ENCODE results near the gene AGAP1. TPM values are rescaled to one million over a fixed set of nuclear protein-coding genes. Genes with fewer than 3 reads are reported as not detected.

Gene AGAP1
- total RNA-seq, 1 donor from 2014 or later = 44.0 TPM

GRCh38 chr2:235894839-235895238, 401.0 kb downstream of the AGAP1 start:
- peaks cover 9% of the 10 kb centered on the region for H3K9me3 Mint-ChIP-seq
- H3K4me1 Mint-ChIP-seq = no peaks in the 10 kb centered on the region
- peaks cover 30% of the 10 kb centered on the region for H3K36me3 Mint-ChIP-seq
- no peak for TF ChIP-seq CTCF (IDR thresholded peaks at IDR 0.05; ENCODE audit: unreplicated experiment)
- no peak overlapping the region for H3K4me3 Mint-ChIP-seq
- no peaks in the 10 kb centered on the region for H3K27me3 Mint-ChIP-seq (ENCODE audit: low read depth)
- no peak for DNase-seq (ENCODE audit: low spot score in 2 of 2, unreplicated experiment in 2 of 2)
- H3K27ac Mint-ChIP-seq = no peak overlapping the region

- TF ChIP-seq CTCF (IDR thresholded peaks at IDR 0.05; ENCODE audit: unreplicated experiment) = no peak
- Mint-ChIP-seq H3K27ac (no peak overlapping the region), H3K4me1 (no peaks in the 10 kb centered on the region), H3K4me3 (no peak overlapping the region), H3K36me3 (peaks cover 30% of the 10 kb centered on the region), H3K9me3 (peaks cover 9% of the 10 kb centered on the region), H3K27me3 (ENCODE audit: low read depth) (no peaks in the 10 kb centered on the region)
- DNase-seq (ENCODE audit: low spot score in 2 of 2, unreplicated experiment in 2 of 2) = no peak
These were observed 402.2 kb downstream of the AGAP1 start for GRCh38 chr2:235896061-235896460.

- Mint-ChIP-seq H3K4me3 (no peak overlapping the region), H3K36me3 (peaks cover 29% of the 10 kb centered on the region), H3K9me3 (peaks cover 9% of the 10 kb centered on the region)
These were observed 404.1 kb downstream of the AGAP1 start for GRCh38 chr2:235897992-235898391.

DNA sequence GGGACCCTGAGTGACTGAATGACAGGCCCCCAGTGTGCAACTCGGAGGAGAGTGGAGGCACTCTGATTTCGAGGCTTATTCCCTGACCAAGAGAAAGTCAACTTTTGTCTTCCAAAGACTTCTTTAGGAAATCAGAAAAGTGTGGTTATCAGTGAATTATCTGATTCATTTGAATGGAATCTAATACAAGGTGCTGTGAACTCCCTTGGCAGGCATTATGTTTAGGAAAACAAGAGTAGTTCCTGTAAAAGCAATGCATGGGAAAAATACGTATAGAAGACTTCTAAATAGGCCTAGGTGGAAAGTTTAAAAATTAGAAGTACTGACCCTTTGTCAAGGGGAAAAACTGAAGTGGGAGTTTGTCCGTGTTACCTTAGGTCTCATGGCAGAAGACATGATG, 404.9 kb downstream of the AGAP1 start:
- H3K4me1 Mint-ChIP-seq = no peaks in the 10 kb centered on the region
- no peaks in the 10 kb centered on the region for H3K27me3 Mint-ChIP-seq (ENCODE audit: low read depth)
- no peak for TF ChIP-seq CTCF (IDR thresholded peaks at IDR 0.05; ENCODE audit: unreplicated experiment)
- H3K27ac Mint-ChIP-seq = no peak overlapping the region
- peaks cover 23% of the 10 kb centered on the region for H3K36me3 Mint-ChIP-seq
- H3K9me3 Mint-ChIP-seq = peaks cover 9% of the 10 kb centered on the region
- no peak for DNase-seq (ENCODE audit: low spot score in 2 of 2, unreplicated experiment in 2 of 2)
- H3K4me3 Mint-ChIP-seq = no peak overlapping the region

More at GRCh38 chr2:235897992-235898391, 404.1 kb downstream of the AGAP1 start:
- H3K4me1 Mint-ChIP-seq = no peaks in the 10 kb centered on the region
- H3K27me3 Mint-ChIP-seq (ENCODE audit: low read depth) = no peaks in the 10 kb centered on the region
- TF ChIP-seq CTCF (IDR thresholded peaks at IDR 0.05; ENCODE audit: unreplicated experiment) = no peak
- H3K27ac Mint-ChIP-seq = no peak overlapping the region
- DNase-seq (ENCODE audit: low spot score in 2 of 2, unreplicated experiment in 2 of 2) = no peak

- H3K36me3 Mint-ChIP-seq = peaks cover 12% of the 10 kb centered on the region
- H3K4me1 Mint-ChIP-seq = peaks cover 2% of the 10 kb centered on the region
- H3K27ac Mint-ChIP-seq = no peak overlapping the region
- no peak for TF ChIP-seq CTCF (IDR thresholded peaks at IDR 0.05; ENCODE audit: unreplicated experiment)
- DNase-seq (ENCODE audit: low spot score in 2 of 2, unreplicated experiment in 2 of 2) = no peak
- peaks cover 5% of the 10 kb centered on the region for H3K9me3 Mint-ChIP-seq
- no peaks in the 10 kb centered on the region for H3K27me3 Mint-ChIP-seq (ENCODE audit: low read depth)
- H3K4me3 Mint-ChIP-seq = no peak overlapping the region
These were observed 406.8 kb downstream of the AGAP1 start for GRCh38 chr2:235900631-235901030.

- TF ChIP-seq CTCF (IDR thresholded peaks at IDR 0.05; ENCODE audit: unreplicated experiment) = no peak
- H3K27me3 Mint-ChIP-seq (ENCODE audit: low read depth) = no peaks in the 10 kb centered on the region
- H3K27ac Mint-ChIP-seq = no peak overlapping the region
- H3K36me3 Mint-ChIP-seq = peaks cover 7% of the 10 kb centered on the region
- H3K4me3 Mint-ChIP-seq = no peak overlapping the region
- peaks cover 2% of the 10 kb centered on the region for H3K4me1 Mint-ChIP-seq
- DNase-seq (ENCODE audit: low spot score in 2 of 2, unreplicated experiment in 2 of 2) = no peak
- peaks cover under 1% of the 10 kb centered on the region for H3K9me3 Mint-ChIP-seq
These were observed 407.4 kb downstream of the AGAP1 start for GRCh38 chr2:235901243-235901642.

Data from mesothelial cell of epicardium (in vitro differentiated cells).